NOMO-1 treated with dmso at 0.1 percent for 144 hours (cell line): Measurements from ENCODE around the gene VMO1.

Experiments used
- DNase-seq: peaks from one replicate; lab custom pipeline; 2025; ENCODE audit not compliant: unreplicated experiment; lab: John Stamatoyannopoulos, UW

VMO1 gene

GRCh38 chr17:4800462-4801196 is 14.5 kb upstream of the VMO1 start:
- DNase-seq, result no peak

GRCh38 chr17:4796552-4796920 is 10.4 kb upstream of the VMO1 start:
- no peak for DNase-seq

DNA sequence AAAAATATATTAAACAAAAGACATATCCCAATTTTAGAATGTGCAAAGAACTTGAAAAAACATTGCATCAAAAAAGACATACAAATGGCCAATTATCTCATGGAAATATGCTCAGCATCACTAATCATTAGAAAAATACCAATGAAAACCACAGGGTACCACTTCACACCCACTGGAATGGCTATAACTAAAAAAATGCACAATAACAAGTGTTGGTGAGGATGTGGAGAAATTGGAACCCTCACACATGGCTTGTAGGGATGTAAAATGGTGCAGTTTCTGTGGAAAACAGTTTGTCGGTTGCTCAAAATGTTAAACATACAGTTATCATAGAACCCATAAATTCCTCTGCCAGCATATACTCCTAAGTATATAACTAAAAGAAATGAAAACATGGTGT is 9.0 kb upstream of the VMO1 start:
- DNase-seq, result no peak

- no peak for DNase-seq
Observed at GRCh38 chr17:4790705-4791088, 4.5 kb upstream of the VMO1 start.

- DNase-seq, result peak; percentile 79
Observed at GRCh38 chr17:4789951-4790704, 4.0 kb upstream of the VMO1 start.

DNA sequence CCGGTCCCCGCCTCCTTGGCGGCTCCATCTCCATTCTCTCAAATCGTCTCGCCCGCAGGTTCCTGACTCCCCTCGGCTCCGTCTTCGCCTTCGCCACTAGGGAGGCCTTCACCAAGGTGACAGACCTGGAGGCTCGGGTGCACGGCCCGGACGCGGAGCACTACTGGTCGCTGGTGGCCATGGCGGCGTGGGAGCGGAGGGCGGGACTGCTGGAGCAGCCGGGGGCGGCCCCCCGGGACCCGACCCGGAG is 3.5 kb upstream of the VMO1 start:
- DNase-seq, result no peak

GRCh38 chr17:4788807-4789700 is 2.9 kb upstream of the VMO1 start, which contains the start of gene GLTPD2:
GLTPD2 (plus strand) TSS chr17:4788964; CDS start chr17:4789012, 48 bp downstream.
- DNase-seq, result no peak

- DNase-seq, result no peak
Observed at GRCh38 chr17:4788159-4788806, 2.1 kb upstream of the VMO1 start.

DNA sequence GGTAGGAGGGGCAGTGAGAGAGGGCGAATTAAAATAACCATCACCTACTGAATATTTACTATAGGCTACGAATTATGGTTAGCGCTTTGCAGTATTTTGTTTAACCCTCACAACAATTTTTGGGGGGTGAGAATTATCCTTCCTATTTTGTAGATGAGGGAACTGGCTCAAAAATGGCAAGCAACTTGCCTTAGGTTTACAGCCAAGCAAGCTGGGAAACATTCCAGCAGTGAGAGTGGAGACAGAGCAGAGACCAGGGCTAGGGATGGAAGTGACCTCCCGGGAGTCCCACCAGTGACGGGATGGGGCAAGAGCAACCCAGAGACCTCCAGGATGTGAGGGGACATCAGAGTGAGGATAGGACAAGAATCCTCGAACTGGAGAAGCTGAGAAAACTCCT is 352 bp upstream of the VMO1 start:
- DNase-seq, result no peak

DNA sequence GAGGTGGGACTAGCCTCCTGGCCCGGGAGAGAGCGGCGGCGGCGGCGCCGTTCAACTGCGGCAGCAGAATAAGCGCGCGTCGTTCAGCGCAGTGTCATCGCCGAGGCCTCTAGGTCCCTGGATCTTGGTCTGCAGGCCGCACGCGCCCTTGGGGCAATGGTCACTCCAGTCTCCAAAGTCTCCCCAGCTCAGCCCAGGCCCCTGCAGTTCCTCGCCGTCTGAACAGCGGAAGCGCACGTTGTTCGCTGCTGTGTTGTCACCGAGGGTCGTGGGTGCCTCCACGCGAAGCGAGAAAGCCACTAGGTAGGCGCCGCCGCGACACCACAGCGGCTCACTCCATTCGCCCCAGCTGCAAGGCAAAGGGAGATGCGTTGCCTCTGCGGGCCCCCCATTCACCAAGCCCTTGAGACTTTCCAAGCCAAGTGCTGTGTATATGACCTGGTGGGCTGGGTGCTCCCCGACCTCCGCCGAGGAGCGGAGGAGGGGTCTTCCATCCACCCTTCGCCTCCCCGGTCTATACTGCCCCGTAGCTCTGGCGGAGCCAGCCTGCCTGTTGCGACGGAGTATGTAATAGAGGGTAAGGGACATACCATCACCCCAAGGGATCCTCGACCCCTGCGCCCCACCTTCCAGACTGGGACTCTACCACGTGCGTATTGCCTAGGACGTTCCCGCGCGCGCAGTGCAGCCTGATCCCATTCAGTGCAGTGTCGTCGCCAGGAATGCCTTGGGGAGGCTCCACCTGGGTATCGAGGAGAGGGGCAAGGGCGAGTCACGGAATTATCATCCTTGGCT is 656 bp downstream of the VMO1 start:
- DNase-seq, result no peak

DNA sequence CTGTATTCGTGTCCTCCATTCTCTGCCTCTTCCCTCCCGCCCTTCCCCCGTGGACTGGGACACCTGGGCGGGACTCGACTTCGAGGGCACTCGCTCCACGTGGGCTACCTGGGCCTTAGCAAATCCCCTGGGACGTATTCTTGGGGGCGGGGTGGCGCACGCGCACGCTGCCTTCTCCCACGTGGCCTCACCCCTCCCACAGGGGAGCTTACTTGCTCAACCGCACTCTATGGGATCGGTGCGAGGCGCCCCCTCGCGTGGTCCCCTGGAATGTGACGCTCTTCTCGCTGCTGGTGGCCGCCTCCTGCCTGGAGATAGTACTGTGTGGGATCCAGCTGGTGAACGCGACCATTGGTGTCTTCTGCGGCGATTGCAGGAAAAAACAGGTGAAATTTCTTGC is 3.5 kb downstream of the VMO1 start:
- DNase-seq, result no peak

GRCh38 chr17:4780325-4780955 is 5.7 kb downstream of the VMO1 start:
- DNase-seq, result no peak

DNA sequence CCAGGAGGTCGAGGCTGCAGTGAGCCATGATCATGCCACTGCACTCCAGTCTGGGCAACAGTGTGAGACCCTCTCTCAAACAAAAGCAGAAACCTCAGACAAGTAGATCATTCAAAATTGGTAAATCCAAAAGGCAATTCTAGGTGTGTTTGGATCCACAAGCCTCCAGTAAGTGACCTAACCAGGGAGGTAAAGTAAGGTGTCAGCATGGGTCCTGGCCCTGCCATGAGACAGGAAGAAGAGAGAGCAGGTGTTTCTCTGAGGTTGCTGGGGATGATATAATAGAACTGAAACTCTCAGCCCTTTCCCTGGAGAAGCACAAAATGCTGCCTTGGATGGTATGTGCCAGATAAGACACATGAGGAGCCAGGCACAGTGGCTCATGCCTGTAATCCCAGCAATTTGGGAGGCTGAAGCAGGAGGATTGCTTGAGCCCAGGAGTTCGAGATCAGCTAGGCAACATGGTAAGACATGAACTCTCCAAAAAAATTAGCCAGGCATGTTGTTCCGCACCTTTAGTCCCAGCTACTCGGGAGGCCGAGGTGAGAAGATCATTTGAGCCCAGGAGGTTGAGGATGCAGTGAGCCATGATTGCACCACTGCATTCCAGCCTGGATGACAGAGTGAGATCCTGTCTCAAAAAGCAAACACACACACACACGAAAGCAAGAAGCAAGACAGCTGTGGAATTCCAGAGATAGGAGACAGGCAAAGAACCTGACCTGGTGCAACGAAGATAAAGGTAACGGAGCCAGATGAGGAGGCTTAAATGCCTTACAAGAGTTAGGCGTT is 8.0 kb downstream of the VMO1 start:
- DNase-seq, result no peak

DNA sequence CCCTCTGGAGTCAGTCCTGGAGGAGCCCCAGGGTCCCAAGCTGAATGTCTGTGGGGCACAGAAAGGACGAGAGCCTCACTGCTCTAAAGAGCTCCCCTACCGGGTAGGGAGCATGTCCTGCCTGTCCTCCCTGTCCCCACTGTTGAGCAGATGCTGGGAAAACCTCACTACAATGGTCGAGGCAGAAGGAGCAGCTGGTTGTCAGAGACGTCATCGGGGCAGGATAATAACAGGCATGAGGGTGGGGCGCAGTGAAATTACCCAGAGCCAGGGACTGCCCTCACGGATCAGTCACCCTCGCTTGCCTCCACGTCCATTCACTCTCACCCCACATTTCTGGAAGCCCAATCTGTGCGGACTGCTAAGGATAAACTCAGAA is 13.9 kb downstream of the VMO1 start:
- no peak for DNase-seq

- no peak for DNase-seq
Observed at GRCh38 chr17:4771519-4772234, 14.5 kb downstream of the VMO1 start, which contains the start of gene TM4SF5. TM4SF5 (plus strand) TSS chr17:4771886; CDS start chr17:4771923, 37 bp downstream.

GRCh38 chr17:4769628-4770027 is 16.5 kb downstream of the VMO1 start:
- no peak for DNase-seq

DNA sequence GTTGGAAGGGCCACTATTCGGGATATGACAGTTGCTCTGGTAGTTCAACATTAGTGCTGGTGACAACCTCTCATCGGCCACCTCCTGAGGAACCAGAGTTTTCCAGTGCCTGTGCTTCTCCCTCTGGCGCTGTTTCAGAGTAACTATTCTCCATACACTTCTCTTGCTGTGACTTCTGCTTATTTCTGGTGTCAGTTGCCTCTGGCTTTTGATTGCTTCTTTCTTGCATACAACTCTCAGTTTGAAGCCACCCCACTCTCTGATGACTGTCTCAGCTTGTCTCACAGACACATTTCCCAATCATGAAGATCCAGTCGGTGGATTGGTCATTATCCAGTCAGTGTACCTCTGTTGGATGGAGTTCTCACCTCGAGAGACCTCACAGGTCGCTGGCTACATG is 17.9 kb downstream of the VMO1 start:
- DNase-seq, result peak; percentile 14

GRCh38 chr17:4766723-4767122 is 19.4 kb downstream of the VMO1 start:
- DNase-seq, result no peak

DNA sequence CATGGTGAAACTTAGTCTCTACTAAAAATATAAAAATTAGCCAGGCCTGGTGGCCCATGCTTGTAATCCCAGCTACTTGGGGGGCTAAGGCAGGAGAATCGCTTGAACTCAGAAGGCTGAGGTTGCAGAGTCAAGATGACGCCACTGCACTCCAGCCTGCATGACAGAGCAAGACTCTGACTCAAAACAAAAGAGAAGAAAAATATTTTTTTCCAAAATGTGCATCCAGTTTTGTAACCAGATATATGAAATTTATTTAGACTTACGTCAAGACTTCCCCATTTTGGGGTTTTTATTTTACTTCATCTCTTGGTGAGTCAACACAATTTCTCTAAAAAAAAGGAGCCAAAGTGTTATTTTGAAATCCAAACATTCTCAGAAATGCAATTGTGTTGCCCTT is 20.0 kb downstream of the VMO1 start:
- peak; percentile 19 for DNase-seq
